Activated T-cell treated with anti-CD3 and anti-CD28 coated beads for 24 hours (primary cell): ENCODE results near the gene IL2.

Experiments
- DNase-seq: peaks from one replicate; pipeline ENCODE4 v3.0.0-alpha.2; 2020; ENCODE audit warnings: low read depth

IL2 gene

GRCh38 chr4:122456231-122457116 lies at the start of gene IL2:
Gene IL2, minus strand, starts transcription at chr4:122456725. Its CDS starts 285 bp downstream, at chr4:122456440.
- no peak for DNase-seq

GRCh38 chr4:122503214-122503613 lies 46.7 kb upstream of the IL2 start:
- DNase-seq, result no peak

DNA sequence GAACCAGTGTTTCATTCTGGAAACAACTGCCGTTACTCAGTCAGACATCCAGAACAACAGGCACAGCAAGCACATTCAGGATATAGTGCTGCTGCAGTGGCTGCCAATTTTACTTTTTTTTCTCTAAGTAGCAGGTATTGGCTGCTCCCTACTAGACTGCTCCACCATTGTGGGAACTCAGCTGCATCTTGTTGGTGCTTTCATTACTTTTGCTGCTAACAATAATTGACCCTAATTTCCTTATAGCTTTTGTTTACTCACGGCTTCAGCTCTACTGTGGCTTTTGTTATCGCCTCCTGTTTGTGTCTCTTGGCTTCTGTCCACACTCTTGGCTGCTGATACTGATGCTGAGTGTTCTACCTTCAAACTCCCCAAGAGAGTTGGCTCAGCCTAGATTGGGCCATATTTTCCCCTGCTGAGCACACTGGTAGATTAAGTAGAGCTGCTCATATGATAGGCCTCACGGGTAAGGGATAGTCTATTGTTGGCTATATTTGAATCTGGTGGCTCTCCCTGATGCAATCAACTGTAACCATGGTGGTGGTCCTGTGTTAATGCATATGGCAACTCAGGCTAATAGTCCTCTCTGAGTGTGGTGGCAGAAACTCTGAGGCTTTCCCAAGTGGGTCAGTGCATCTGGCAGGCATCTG lies 44.5 kb upstream of the IL2 start:
- DNase-seq, result no peak

DNA sequence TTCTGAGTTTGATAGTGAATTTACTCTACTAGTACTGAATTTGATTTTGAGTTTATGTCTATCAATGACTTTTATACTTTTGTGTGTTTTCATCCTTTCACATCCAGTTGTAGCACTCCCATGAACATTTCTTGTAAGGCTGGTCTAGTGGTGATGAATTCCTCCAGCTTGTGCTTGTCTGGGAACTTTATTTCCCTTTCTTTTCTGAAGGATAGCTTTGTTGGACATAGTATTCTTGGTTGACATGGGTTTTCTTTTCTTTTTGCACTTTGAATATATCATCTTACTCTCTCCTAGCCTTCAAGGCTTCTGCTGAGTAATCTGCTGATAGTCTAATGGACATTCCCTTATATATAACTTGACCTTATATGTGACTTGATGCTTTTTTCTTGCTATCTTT lies 32.5 kb upstream of the IL2 start:
- DNase-seq, result no peak

DNA sequence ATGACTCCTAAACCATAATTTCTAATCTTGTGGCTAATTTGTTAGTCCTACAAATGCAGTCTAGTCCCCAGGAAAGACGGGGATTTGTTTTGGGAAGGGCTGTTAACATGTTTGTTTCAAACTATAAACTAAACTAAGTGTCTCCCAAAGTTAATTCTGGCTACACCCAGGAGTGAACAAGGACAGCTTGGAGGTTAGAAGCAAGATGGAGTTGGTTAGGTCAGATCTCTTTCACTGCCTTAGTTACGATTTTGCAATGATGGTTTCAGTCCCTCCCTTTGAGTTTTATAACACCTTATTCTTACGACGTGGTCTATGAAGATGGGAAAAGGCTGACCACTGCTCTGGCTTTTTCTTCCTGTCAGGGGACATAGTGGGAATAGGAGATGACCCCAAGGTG lies 27.0 kb upstream of the IL2 start:
- no peak for DNase-seq

DNA sequence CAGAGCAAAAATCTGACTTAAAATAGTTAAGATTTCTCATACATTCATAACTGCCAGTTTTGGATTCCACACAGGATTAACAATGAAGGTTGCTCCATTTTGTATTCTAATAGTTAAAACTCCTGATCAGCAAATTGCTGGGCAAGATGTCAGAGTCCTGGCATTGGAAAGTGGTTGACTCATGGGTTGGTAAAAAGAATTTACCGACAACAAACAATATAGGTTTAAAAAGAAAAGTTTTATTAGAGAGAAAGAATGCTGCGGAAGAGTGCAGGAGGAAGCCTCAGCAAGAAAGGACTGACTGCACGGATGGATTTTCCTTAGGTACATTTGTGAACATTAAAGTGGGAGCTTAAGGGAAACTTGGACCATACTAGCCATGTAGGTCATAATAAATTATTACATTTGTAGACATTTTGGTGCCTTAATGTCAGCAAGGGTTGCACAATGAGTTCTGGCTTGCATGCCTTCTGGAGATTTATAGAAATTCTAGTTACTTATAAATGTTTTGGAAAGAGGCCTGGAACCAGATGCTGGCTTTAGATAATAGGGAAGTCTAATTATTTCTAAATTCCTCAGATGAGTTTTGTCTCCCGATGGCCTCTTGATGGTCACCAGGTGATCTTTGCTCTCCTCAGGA lies 25.4 kb upstream of the IL2 start:
- no peak for DNase-seq

DNA sequence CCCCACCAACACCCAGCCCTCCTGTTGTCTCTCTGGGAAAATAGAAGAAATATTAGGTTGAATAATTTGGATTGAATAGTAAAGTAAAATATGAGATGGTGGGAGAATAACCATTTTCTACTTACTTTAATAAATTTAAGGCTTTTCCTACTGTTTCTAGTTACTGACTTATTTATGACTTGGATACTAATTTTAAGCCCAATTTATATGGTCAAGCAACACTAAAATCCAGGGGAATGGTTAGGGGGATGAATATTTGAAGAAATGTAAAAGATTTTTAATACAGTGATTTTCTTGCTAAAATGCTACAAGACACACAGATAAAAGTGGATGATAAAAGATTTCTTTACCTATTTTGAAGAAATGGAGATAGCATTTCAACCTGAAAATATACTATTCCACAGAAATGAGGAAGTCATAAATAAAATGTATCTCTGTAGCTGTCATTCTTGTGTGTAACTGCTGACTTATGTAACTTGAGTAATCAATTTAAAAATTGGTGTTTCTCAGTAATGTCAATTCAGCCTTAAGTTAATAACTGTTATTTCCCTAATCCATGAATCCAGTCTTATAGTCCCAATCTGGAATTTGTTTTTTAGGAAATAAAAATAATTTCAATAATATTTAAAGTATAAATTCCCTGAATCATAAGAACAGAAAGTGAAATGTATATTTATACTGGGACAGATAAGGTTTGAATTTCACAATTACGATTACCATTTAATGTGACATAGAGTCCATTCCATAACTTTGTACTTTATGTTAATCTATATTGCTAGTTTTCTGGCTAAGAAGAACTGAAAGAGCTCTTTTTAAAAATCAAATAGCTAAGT lies 24.3 kb upstream of the IL2 start:
- DNase-seq, result no peak

GRCh38 chr4:122479935-122480416 lies 23.5 kb upstream of the IL2 start:
- DNase-seq, result no peak

- DNase-seq, result no peak
These were observed 20.2 kb upstream of the IL2 start for GRCh38 chr4:122476745-122477144.

- no peak for DNase-seq
These were observed 19.6 kb upstream of the IL2 start for GRCh38 chr4:122476126-122476525.

DNA sequence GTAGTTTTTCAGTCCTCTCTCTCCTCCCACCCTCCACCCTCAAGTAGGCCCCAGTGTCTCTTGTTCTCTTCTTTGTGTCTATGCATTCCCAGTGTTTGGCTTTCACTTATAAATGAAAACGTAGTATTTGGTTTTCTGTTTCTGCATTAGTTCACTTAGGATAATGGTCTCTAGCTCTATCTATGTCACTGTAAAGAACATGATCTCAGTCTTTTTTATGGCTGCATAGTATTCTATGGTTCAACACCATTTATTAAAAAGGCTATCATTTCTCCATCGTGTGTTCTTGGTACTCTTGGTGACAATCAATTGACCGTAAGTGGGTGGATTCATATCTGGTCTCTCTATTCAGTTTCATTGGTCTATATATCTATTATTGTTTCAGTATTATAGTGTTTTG lies 18.7 kb upstream of the IL2 start:
- no peak for DNase-seq

DNA sequence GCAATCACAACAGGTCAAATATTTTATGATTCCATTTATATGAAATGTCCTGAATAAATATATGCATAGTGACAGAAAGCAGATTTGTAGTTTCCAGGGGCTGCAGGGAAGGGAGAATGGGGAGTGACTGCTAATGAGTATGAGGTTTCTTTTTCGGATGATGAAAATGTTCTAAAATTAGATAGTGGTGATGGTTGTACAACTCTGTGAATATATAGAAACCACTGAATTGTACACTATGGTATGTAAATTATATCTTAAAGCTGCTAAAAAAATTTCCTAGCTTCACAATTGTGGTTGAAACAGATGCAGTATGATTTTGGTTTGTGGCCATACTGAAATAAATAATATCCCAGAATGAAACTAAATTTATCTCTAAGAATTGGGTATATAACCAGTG lies 12.9 kb upstream of the IL2 start:
- DNase-seq, result no peak

DNA sequence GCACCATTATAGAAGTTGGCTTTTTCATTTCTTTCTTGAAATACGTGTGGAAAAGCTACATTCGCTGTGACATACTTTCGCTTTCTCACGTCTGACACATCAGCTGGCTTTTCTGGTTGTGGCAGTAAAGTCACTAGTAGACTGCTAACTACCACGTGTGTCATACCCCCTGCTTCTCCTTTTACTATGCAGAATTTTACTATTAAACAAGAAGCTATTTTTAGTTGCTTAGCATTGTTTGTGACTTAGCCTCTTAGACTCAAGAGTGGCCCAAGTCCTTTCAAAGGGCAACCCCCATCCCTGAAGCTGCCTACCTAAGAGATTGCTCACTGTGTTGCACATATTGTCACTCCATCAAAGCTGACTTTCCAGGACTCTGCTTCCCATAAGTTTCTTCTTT lies 2.1 kb upstream of the IL2 start:
- peak; percentile 41 for DNase-seq

GRCh38 chr4:122453384-122453995 lies 3.0 kb downstream of the IL2 start:
- DNase-seq, result no peak

- peak; percentile 38 for DNase-seq
These were observed 5.7 kb downstream of the IL2 start for GRCh38 chr4:122450847-122451246.

GRCh38 chr4:122434285-122434684 lies 22.2 kb downstream of the IL2 start:
- no peak for DNase-seq

DNA sequence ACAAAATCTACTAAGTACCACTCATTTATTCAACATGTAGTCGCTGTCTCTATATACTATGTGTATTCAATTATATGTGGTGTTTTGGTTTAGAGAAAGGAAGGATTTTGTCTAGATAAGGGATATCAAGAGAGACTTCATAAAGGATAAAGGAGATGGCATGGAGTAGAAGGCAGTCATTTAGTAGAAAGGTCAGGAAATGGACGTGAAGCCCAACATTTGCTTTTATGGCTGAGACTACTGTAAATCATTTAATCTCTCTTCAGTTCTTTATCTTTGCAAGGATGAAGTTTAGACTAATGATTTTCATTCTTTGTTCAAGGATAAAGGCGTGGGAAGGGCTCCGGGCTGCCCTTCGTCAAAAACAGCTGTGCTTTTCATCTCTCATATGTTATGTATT lies 25.2 kb downstream of the IL2 start:
- no peak for DNase-seq

- no peak for DNase-seq
These were observed 33.3 kb downstream of the IL2 start for GRCh38 chr4:122423246-122423645.

GRCh38 chr4:122412547-122412946 lies 44.0 kb downstream of the IL2 start:
- DNase-seq, result no peak

- DNase-seq, result no peak
These were observed 52.7 kb downstream of the IL2 start for GRCh38 chr4:122403861-122404260.
